ENCODE data around the gene LIPG. TPM values are rescaled to one million over a fixed set of nuclear protein-coding genes. Genes with fewer than 3 reads are reported as not detected.
"Not testable (repeated sequence)": the region's sequence is repeated elsewhere in the genome, so short reads cannot be mapped to it uniquely, and the experiment has no call there.

Gene LIPG
- 17.3 TPM for polyA plus RNA-seq (2013, experiment 1 of 4)
- polyA plus RNA-seq (2013, experiment 2 of 4), result 11.0 TPM
- polyA plus RNA-seq (2013, experiment 3 of 4), result 15.3 TPM
- polyA plus RNA-seq (2013, experiment 4 of 4), result 15.6 TPM

- peaks cover 29% of the 10 kb centered on the region for H3K4me1 ChIP-seq (ENCODE audit: control insufficient read depth, insufficient read depth, low read length)
- WGBS, 2 experiments, result 0% methylated on average over 67 of the region's 67 CpGs
Observed at GRCh38 chr18:49561289-49562193, at the start of gene LIPG. Gene LIPG, plus strand, starts transcription at chr18:49562057. Its CDS starts 252 bp downstream, at chr18:49562309.

GRCh38 chr18:49512876-49513275 is 49.0 kb upstream of the LIPG start:
- 92% methylated on average over 8 of the region's 8 CpGs for WGBS, 2 experiments
- not testable (repeated sequence) for H3K4me1 ChIP-seq (ENCODE audit: control insufficient read depth, insufficient read depth, low read length); H3K27ac ChIP-seq (ENCODE audit: insufficient read depth, low read depth, low read length, poor library complexity, severe bottlenecking); H3K36me3 ChIP-seq (ENCODE audit: control insufficient read depth, insufficient read depth, low read length); H3K4me3 ChIP-seq (ENCODE audit: insufficient read depth, low read depth, low read length); H3K9me3 ChIP-seq (ENCODE audit: control insufficient read depth, low read length); H3K27me3 ChIP-seq (ENCODE audit: control insufficient read depth, insufficient read depth, low read length, poor library complexity, severe bottlenecking)

More at GRCh38 chr18:49561289-49562193, at the start of gene LIPG:
- peak within 1 kb of the TSS; percentile 28 for H3K27ac ChIP-seq (ENCODE audit: insufficient read depth, low read depth, low read length, poor library complexity, severe bottlenecking)
- H3K4me3 ChIP-seq (ENCODE audit: insufficient read depth, low read depth, low read length), result peak within 1 kb of the TSS; percentile 48
- H3K36me3 ChIP-seq (ENCODE audit: control insufficient read depth, insufficient read depth, low read length), result no peaks in the 10 kb centered on the region
- H3K9me3 ChIP-seq (ENCODE audit: control insufficient read depth, low read length), result no peaks in the 10 kb centered on the region
- H3K27me3 ChIP-seq (ENCODE audit: control insufficient read depth, insufficient read depth, low read length, poor library complexity, severe bottlenecking), result peaks cover 48% of the 10 kb centered on the region

- no peaks in the 10 kb centered on the region for H3K36me3 ChIP-seq (ENCODE audit: control insufficient read depth, insufficient read depth, low read length)
- no peaks in the 10 kb centered on the region for H3K9me3 ChIP-seq (ENCODE audit: control insufficient read depth, low read length)
- peaks cover 11% of the 10 kb centered on the region for H3K4me1 ChIP-seq (ENCODE audit: control insufficient read depth, insufficient read depth, low read length)
- WGBS, 2 experiments, result 94 to 95% methylated on average over 9 of the region's 9 CpGs
- H3K27me3 ChIP-seq (ENCODE audit: control insufficient read depth, insufficient read depth, low read length, poor library complexity, severe bottlenecking), result no peaks in the 10 kb centered on the region
- no peak overlapping the region for H3K27ac ChIP-seq (ENCODE audit: insufficient read depth, low read depth, low read length, poor library complexity, severe bottlenecking)
- no peak overlapping the region for H3K4me3 ChIP-seq (ENCODE audit: insufficient read depth, low read depth, low read length)
Observed at GRCh38 chr18:49514577-49514976, 47.3 kb upstream of the LIPG start.

- not testable (repeated sequence) for H3K36me3 ChIP-seq (ENCODE audit: control insufficient read depth, insufficient read depth, low read length); H3K4me3 ChIP-seq (ENCODE audit: insufficient read depth, low read depth, low read length); H3K27ac ChIP-seq (ENCODE audit: insufficient read depth, low read depth, low read length, poor library complexity, severe bottlenecking); H3K27me3 ChIP-seq (ENCODE audit: control insufficient read depth, insufficient read depth, low read length, poor library complexity, severe bottlenecking); H3K9me3 ChIP-seq (ENCODE audit: control insufficient read depth, low read length)
- H3K4me1 ChIP-seq (ENCODE audit: control insufficient read depth, insufficient read depth, low read length), result peaks cover 15% of the 10 kb centered on the region
- WGBS, 2 experiments, result 84 to 86% methylated on average over 5 of the region's 5 CpGs
Observed at GRCh38 chr18:49515003-49515402, 46.9 kb upstream of the LIPG start.

- WGBS, 2 experiments, result 83 to 85% methylated on average over 3 of the region's 3 CpGs
- Histone ChIP-seq H3K9me3 (ENCODE audit: control insufficient read depth, low read length) (no peaks in the 10 kb centered on the region), H3K4me1 (ENCODE audit: control insufficient read depth, insufficient read depth, low read length) (peaks cover 18% of the 10 kb centered on the region), H3K27me3 (ENCODE audit: control insufficient read depth, insufficient read depth, low read length, poor library complexity, severe bottlenecking) (no peaks in the 10 kb centered on the region), H3K36me3 (ENCODE audit: control insufficient read depth, insufficient read depth, low read length) (no peaks in the 10 kb centered on the region), H3K4me3 (ENCODE audit: insufficient read depth, low read depth, low read length) (no peak overlapping the region), H3K27ac (ENCODE audit: insufficient read depth, low read depth, low read length, poor library complexity, severe bottlenecking) (no peak overlapping the region)
Observed at GRCh38 chr18:49515516-49515915, 46.3 kb upstream of the LIPG start.

- H3K4me1 ChIP-seq (ENCODE audit: control insufficient read depth, insufficient read depth, low read length), result peaks cover 30% of the 10 kb centered on the region
- H3K27me3 ChIP-seq (ENCODE audit: control insufficient read depth, insufficient read depth, low read length, poor library complexity, severe bottlenecking), result no peaks in the 10 kb centered on the region
- no peaks in the 10 kb centered on the region for H3K9me3 ChIP-seq (ENCODE audit: control insufficient read depth, low read length)
- H3K36me3 ChIP-seq (ENCODE audit: control insufficient read depth, insufficient read depth, low read length), result no peaks in the 10 kb centered on the region
- no peak overlapping the region for H3K27ac ChIP-seq (ENCODE audit: insufficient read depth, low read depth, low read length, poor library complexity, severe bottlenecking)
- H3K4me3 ChIP-seq (ENCODE audit: insufficient read depth, low read depth, low read length), result no peak overlapping the region
- WGBS, 2 experiments, result 87 to 100% methylated on average over 1 to 2 of the region's 2 CpGs
Observed at GRCh38 chr18:49517483-49517882, 44.4 kb upstream of the LIPG start.

- Histone ChIP-seq H3K27ac (ENCODE audit: insufficient read depth, low read depth, low read length, poor library complexity, severe bottlenecking) (peak overlapping the region; percentile 30), H3K4me1 (ENCODE audit: control insufficient read depth, insufficient read depth, low read length) (peaks cover 30% of the 10 kb centered on the region), H3K4me3 (ENCODE audit: insufficient read depth, low read depth, low read length) (no peak overlapping the region), H3K36me3 (ENCODE audit: control insufficient read depth, insufficient read depth, low read length) (no peaks in the 10 kb centered on the region), H3K9me3 (ENCODE audit: control insufficient read depth, low read length) (no peaks in the 10 kb centered on the region), H3K27me3 (ENCODE audit: control insufficient read depth, insufficient read depth, low read length, poor library complexity, severe bottlenecking) (no peaks in the 10 kb centered on the region)
- 41 to 45% methylated on average over 10 of the region's 10 CpGs for WGBS, 2 experiments
Observed at GRCh38 chr18:49519101-49519971, 42.5 kb upstream of the LIPG start.

- H3K36me3 ChIP-seq (ENCODE audit: control insufficient read depth, insufficient read depth, low read length), result no peaks in the 10 kb centered on the region
- H3K27me3 ChIP-seq (ENCODE audit: control insufficient read depth, insufficient read depth, low read length, poor library complexity, severe bottlenecking), result no peaks in the 10 kb centered on the region
- no peaks in the 10 kb centered on the region for H3K9me3 ChIP-seq (ENCODE audit: control insufficient read depth, low read length)
- no peak overlapping the region for H3K27ac ChIP-seq (ENCODE audit: insufficient read depth, low read depth, low read length, poor library complexity, severe bottlenecking)
- no peak overlapping the region for H3K4me3 ChIP-seq (ENCODE audit: insufficient read depth, low read depth, low read length)
- H3K4me1 ChIP-seq (ENCODE audit: control insufficient read depth, insufficient read depth, low read length), result peaks cover 30% of the 10 kb centered on the region
- 76 to 77% methylated on average over 2 of the region's 2 CpGs for WGBS, 2 experiments
Observed at GRCh38 chr18:49520661-49521145, 41.2 kb upstream of the LIPG start.

GRCh38 chr18:49521216-49521835 is 40.5 kb upstream of the LIPG start:
- 71 to 77% methylated on average over 7 of the region's 7 CpGs for WGBS, 2 experiments
- Histone ChIP-seq H3K27me3 (ENCODE audit: control insufficient read depth, insufficient read depth, low read length, poor library complexity, severe bottlenecking) (no peaks in the 10 kb centered on the region), H3K4me3 (ENCODE audit: insufficient read depth, low read depth, low read length) (no peak overlapping the region), H3K27ac (ENCODE audit: insufficient read depth, low read depth, low read length, poor library complexity, severe bottlenecking) (peak overlapping the region; percentile 41), H3K36me3 (ENCODE audit: control insufficient read depth, insufficient read depth, low read length) (no peaks in the 10 kb centered on the region), H3K9me3 (ENCODE audit: control insufficient read depth, low read length) (no peaks in the 10 kb centered on the region), H3K4me1 (ENCODE audit: control insufficient read depth, insufficient read depth, low read length) (peaks cover 30% of the 10 kb centered on the region)

All from ectodermal cell (in vitro differentiated cells).